ENCODE results near the gene PKIB.

PKIB gene

DNA sequence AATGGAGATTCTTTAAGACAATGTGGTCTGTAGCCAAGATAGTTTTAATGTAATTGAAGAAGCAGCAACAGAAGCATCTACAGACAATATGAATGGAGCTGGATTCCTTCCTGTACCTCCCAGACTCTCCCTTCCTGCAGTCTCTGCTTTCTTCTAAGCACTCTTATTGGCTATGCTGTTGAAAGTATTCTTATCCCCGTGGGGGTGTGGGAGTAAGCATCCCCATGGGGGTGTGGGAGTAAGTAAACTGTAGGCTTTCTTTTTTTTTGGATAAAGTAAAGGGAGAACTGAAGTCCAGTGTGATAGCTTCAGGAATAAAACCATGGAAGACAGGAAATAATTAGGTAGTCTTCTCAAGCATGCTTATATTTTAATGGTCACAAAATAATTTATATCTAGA, 4.1 kb downstream of the PKIB start:
- no peak overlapping the region for H2BK120ac ChIP-seq (ENCODE audit: low read depth, low read length)
- no peak overlapping the region for H4K5ac ChIP-seq (ENCODE audit: low read length)
- H3K36me3 ChIP-seq (ENCODE audit: control insufficient read depth, insufficient read depth, low read length): no peaks in the 10 kb centered on the region
- no peak for DNase-seq
- no peak overlapping the region for H3K4me3 ChIP-seq (ENCODE audit: low read length)
- H3K23ac ChIP-seq (ENCODE audit: low read length): no peak overlapping the region
- no peak overlapping the region for H3K9ac ChIP-seq (ENCODE audit: low read length)
- no peak overlapping the region for H3K4ac ChIP-seq (ENCODE audit: low read depth, low read length)
- H3K27me3 ChIP-seq (ENCODE audit: insufficient read depth, low read length, poor library complexity): no peaks in the 10 kb centered on the region
- peaks cover 3% of the 10 kb centered on the region for H3K4me1 ChIP-seq (ENCODE audit: control insufficient read depth, low read depth, low read length)
- no peak overlapping the region for H4K8ac ChIP-seq (ENCODE audit: low read depth, low read length)
- no peak overlapping the region for H3K4me2 ChIP-seq (ENCODE audit: low read length)
- H3K27ac ChIP-seq (ENCODE audit: low read depth, low read length): no peak overlapping the region
- H3K79me1 ChIP-seq (ENCODE audit: low read length): no peaks in the 10 kb centered on the region
- no peak overlapping the region for H2BK5ac ChIP-seq (ENCODE audit: low read length)
- no peak overlapping the region for H2BK15ac ChIP-seq (replicated peaks; ENCODE audit: low read depth)
- H2AK5ac ChIP-seq (ENCODE audit: low read length): no peak overlapping the region
- no peak overlapping the region for H3K18ac ChIP-seq (ENCODE audit: low read length)
- H3K79me2 ChIP-seq (ENCODE audit: control insufficient read depth, insufficient read depth, low read length): no peaks in the 10 kb centered on the region
- H3K56ac ChIP-seq (ENCODE audit: low read length): no peak overlapping the region
- WGBS (ENCODE audit: extremely low coverage, insufficient coverage, low lambda C conversion rate): no CpG with 5 or more reads among the region's 1 CpG

DNA sequence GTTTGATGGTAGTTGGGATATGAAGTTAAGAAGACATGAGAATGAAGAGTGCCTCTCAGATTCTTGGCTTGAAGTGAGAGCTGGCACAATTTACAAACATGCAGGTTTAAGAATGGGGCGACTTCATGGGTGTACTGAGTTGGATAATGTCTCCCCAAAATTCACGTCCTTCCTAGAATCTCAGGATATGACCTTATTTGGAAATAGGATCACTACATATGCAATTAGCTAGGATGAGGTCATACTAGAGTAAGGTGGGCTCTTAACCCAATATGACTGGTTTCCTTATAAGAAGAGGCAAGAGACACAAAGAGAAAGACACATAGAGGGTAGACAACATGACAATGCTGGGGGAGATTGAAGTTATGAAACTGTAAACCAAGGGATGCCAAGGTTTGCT, 5.2 kb downstream of the PKIB start:
- H3K27ac ChIP-seq (ENCODE audit: low read depth, low read length): no peak overlapping the region
- no peak overlapping the region for H4K5ac ChIP-seq (ENCODE audit: low read length)
- H3K18ac ChIP-seq (ENCODE audit: low read length): no peak overlapping the region
- no CpG with 5 or more reads among the region's 2 CpGs for WGBS (ENCODE audit: extremely low coverage, insufficient coverage, low lambda C conversion rate)
- H3K27me3 ChIP-seq (ENCODE audit: insufficient read depth, low read length, poor library complexity): no peaks in the 10 kb centered on the region
- H3K4me1 ChIP-seq (ENCODE audit: control insufficient read depth, low read depth, low read length): peaks cover 3% of the 10 kb centered on the region
- H3K79me2 ChIP-seq (ENCODE audit: control insufficient read depth, insufficient read depth, low read length): no peaks in the 10 kb centered on the region
- no peak for DNase-seq
- no peak overlapping the region for H3K9ac ChIP-seq (ENCODE audit: low read length)
- H2BK120ac ChIP-seq (ENCODE audit: low read depth, low read length): no peak overlapping the region
- H2BK5ac ChIP-seq (ENCODE audit: low read length): no peak overlapping the region
- no peak overlapping the region for H3K4ac ChIP-seq (ENCODE audit: low read depth, low read length)
- H3K23ac ChIP-seq (ENCODE audit: low read length): no peak overlapping the region
- no peaks in the 10 kb centered on the region for H3K36me3 ChIP-seq (ENCODE audit: control insufficient read depth, insufficient read depth, low read length)
- no peaks in the 10 kb centered on the region for H3K79me1 ChIP-seq (ENCODE audit: low read length)
- no peak overlapping the region for H3K56ac ChIP-seq (ENCODE audit: low read length)
- H2AK5ac ChIP-seq (ENCODE audit: low read length): no peak overlapping the region
- no peak overlapping the region for H3K4me2 ChIP-seq (ENCODE audit: low read length)
- H3K4me3 ChIP-seq (ENCODE audit: low read length): no peak overlapping the region
- H2BK15ac ChIP-seq (replicated peaks; ENCODE audit: low read depth): no peak overlapping the region
- no peak overlapping the region for H4K8ac ChIP-seq (ENCODE audit: low read depth, low read length)

DNA sequence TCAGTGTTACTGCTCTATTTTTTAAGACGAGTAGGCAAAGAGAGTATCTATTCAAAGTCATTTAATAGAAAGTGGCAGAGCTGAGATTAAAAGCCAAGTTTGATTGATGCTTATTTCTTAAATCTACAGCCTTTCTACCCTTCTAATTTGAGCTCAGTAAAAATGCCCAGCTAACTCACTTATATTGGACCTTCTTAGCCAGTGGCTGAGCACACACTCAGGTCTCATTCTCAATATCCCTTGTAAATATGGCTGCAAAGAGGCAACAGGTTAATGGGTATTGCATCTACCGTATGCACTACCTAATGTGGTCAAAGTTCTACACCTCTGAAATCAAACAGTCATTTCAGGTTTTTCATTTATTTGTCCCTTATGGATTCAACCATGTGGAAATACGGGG, 6.7 kb downstream of the PKIB start:
- Histone ChIP-seq H3K79me1 (ENCODE audit: low read length) (no peaks in the 10 kb centered on the region), H3K18ac (ENCODE audit: low read length) (no peak overlapping the region), H3K4ac (ENCODE audit: low read depth, low read length) (no peak overlapping the region), H2BK5ac (ENCODE audit: low read length) (no peak overlapping the region), H3K36me3 (ENCODE audit: control insufficient read depth, insufficient read depth, low read length) (no peaks in the 10 kb centered on the region), H4K8ac (ENCODE audit: low read depth, low read length) (no peak overlapping the region), H3K23ac (ENCODE audit: low read length) (no peak overlapping the region), H2BK15ac (replicated peaks; ENCODE audit: low read depth) (no peak overlapping the region), H2BK120ac (ENCODE audit: low read depth, low read length) (no peak overlapping the region), H3K79me2 (ENCODE audit: control insufficient read depth, insufficient read depth, low read length) (no peaks in the 10 kb centered on the region), H2AK5ac (ENCODE audit: low read length) (no peak overlapping the region), H3K9ac (ENCODE audit: low read length) (no peak overlapping the region), H3K27ac (ENCODE audit: low read depth, low read length) (no peak overlapping the region), H3K4me2 (ENCODE audit: low read length) (no peak overlapping the region), H3K4me1 (ENCODE audit: control insufficient read depth, low read depth, low read length) (no peaks in the 10 kb centered on the region), H4K5ac (ENCODE audit: low read length) (no peak overlapping the region), H3K4me3 (ENCODE audit: low read length) (no peak overlapping the region), H3K56ac (ENCODE audit: low read length) (no peak overlapping the region), H3K27me3 (ENCODE audit: insufficient read depth, low read length, poor library complexity) (no peaks in the 10 kb centered on the region)
- no CpG with 5 or more reads among the region's 3 CpGs for WGBS (ENCODE audit: extremely low coverage, insufficient coverage, low lambda C conversion rate)
- DNase-seq: no peak

DNA sequence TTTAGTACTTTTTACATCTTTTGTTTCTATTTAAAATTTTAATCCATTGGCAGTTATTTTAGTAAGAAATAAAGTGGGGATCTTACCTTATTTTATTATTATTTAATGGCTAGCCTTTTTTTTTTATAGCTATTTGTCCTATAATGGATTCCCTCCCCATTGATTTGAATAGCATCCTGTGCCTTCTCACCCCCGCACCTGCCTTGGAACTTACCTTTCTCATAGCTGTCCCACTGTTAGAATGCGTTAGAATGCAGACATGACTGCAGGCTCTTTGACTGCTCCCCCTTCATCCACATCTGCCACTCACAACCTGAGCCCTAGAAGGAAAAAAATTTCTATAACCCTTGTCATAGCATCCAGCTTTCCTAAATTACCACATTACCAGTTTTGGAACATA, 9.1 kb downstream of the PKIB start:
- Histone ChIP-seq H2AK5ac (ENCODE audit: low read length) (no peak overlapping the region), H3K27ac (ENCODE audit: low read depth, low read length) (no peak overlapping the region), H3K56ac (ENCODE audit: low read length) (no peak overlapping the region), H2BK15ac (replicated peaks; ENCODE audit: low read depth) (no peak overlapping the region), H3K4me1 (ENCODE audit: control insufficient read depth, low read depth, low read length) (no peaks in the 10 kb centered on the region), H3K79me2 (ENCODE audit: control insufficient read depth, insufficient read depth, low read length) (no peaks in the 10 kb centered on the region), H3K18ac (ENCODE audit: low read length) (no peak overlapping the region), H2BK120ac (ENCODE audit: low read depth, low read length) (no peak overlapping the region), H4K8ac (ENCODE audit: low read depth, low read length) (no peak overlapping the region), H3K4ac (ENCODE audit: low read depth, low read length) (no peak overlapping the region), H3K4me2 (ENCODE audit: low read length) (no peak overlapping the region), H3K79me1 (ENCODE audit: low read length) (no peaks in the 10 kb centered on the region), H3K27me3 (ENCODE audit: insufficient read depth, low read length, poor library complexity) (no peaks in the 10 kb centered on the region), H2BK5ac (ENCODE audit: low read length) (no peak overlapping the region), H3K23ac (ENCODE audit: low read length) (no peak overlapping the region), H3K36me3 (ENCODE audit: control insufficient read depth, insufficient read depth, low read length) (no peaks in the 10 kb centered on the region), H3K9ac (ENCODE audit: low read length) (no peak overlapping the region), H4K5ac (ENCODE audit: low read length) (no peak overlapping the region), H3K4me3 (ENCODE audit: low read length) (no peak overlapping the region)
- DNase-seq: no peak
- no CpG with 5 or more reads among the region's 2 CpGs for WGBS (ENCODE audit: extremely low coverage, insufficient coverage, low lambda C conversion rate)

DNA sequence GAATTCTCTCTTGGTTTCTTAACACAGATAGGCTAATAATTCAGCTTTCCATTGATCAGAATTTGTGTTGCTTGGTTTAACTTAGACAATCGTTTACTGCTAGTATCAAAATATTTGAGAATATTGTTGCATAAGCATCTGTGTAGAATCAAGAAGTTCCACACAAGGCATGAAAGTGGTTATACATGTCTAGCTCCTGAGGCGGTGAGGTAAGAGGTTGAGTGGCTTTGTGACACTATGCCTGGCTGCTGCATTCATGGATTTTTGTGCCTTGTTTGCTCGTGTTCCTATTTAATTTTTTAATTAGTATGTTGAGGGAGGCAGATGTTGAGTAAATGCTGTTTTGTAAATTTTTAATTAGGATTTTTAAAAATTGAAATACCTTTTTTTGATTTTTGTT, 10.2 kb downstream of the PKIB start:
- H3K4ac ChIP-seq (ENCODE audit: low read depth, low read length): no peak overlapping the region
- H3K4me1 ChIP-seq (ENCODE audit: control insufficient read depth, low read depth, low read length): no peaks in the 10 kb centered on the region
- no peak overlapping the region for H2BK5ac ChIP-seq (ENCODE audit: low read length)
- no peak overlapping the region for H3K4me3 ChIP-seq (ENCODE audit: low read length)
- H3K4me2 ChIP-seq (ENCODE audit: low read length): no peak overlapping the region
- no peaks in the 10 kb centered on the region for H3K79me1 ChIP-seq (ENCODE audit: low read length)
- H3K23ac ChIP-seq (ENCODE audit: low read length): no peak overlapping the region
- no peak overlapping the region for H2BK15ac ChIP-seq (replicated peaks; ENCODE audit: low read depth)
- H3K27me3 ChIP-seq (ENCODE audit: insufficient read depth, low read length, poor library complexity): no peaks in the 10 kb centered on the region
- no peak overlapping the region for H3K9ac ChIP-seq (ENCODE audit: low read length)
- H4K5ac ChIP-seq (ENCODE audit: low read length): no peak overlapping the region
- H2AK5ac ChIP-seq (ENCODE audit: low read length): no peak overlapping the region
- H2BK120ac ChIP-seq (ENCODE audit: low read depth, low read length): no peak overlapping the region
- H3K56ac ChIP-seq (ENCODE audit: low read length): no peak overlapping the region
- H3K18ac ChIP-seq (ENCODE audit: low read length): no peak overlapping the region
- no CpG with 5 or more reads among the region's 3 CpGs for WGBS (ENCODE audit: extremely low coverage, insufficient coverage, low lambda C conversion rate)
- H3K27ac ChIP-seq (ENCODE audit: low read depth, low read length): no peak overlapping the region
- H4K8ac ChIP-seq (ENCODE audit: low read depth, low read length): no peak overlapping the region
- no peak for DNase-seq
- no peaks in the 10 kb centered on the region for H3K79me2 ChIP-seq (ENCODE audit: control insufficient read depth, insufficient read depth, low read length)
- no peaks in the 10 kb centered on the region for H3K36me3 ChIP-seq (ENCODE audit: control insufficient read depth, insufficient read depth, low read length)

DNA sequence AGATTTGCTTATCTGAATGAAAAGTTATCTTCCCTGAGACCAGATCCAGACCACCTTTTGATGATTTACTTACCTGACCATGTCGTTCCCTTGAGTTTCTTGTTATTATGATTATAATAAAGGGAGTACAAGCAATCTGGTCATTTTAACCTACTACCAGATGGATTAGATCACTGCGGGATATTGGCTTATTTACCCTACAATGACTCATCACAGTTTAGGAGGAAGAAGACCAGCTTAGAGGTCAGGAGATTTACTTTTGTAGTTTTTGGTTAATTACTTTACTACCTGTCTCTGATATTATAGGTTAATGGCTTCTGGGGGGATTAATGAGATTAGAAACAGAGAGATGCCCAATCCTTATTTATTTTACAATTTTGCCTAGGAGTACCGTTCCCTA, 10.7 kb downstream of the PKIB start:
- no peak overlapping the region for H3K4ac ChIP-seq (ENCODE audit: low read depth, low read length)
- H3K4me2 ChIP-seq (ENCODE audit: low read length): no peak overlapping the region
- H3K36me3 ChIP-seq (ENCODE audit: control insufficient read depth, insufficient read depth, low read length): no peaks in the 10 kb centered on the region
- H2BK120ac ChIP-seq (ENCODE audit: low read depth, low read length): no peak overlapping the region
- H3K79me1 ChIP-seq (ENCODE audit: low read length): no peaks in the 10 kb centered on the region
- no peak overlapping the region for H3K56ac ChIP-seq (ENCODE audit: low read length)
- no peak overlapping the region for H3K9ac ChIP-seq (ENCODE audit: low read length)
- H2BK15ac ChIP-seq (replicated peaks; ENCODE audit: low read depth): no peak overlapping the region
- H3K18ac ChIP-seq (ENCODE audit: low read length): no peak overlapping the region
- H2AK5ac ChIP-seq (ENCODE audit: low read length): no peak overlapping the region
- H3K27me3 ChIP-seq (ENCODE audit: insufficient read depth, low read length, poor library complexity): no peaks in the 10 kb centered on the region
- no peak for DNase-seq
- H3K4me3 ChIP-seq (ENCODE audit: low read length): no peak overlapping the region
- no peak overlapping the region for H4K8ac ChIP-seq (ENCODE audit: low read depth, low read length)
- H3K27ac ChIP-seq (ENCODE audit: low read depth, low read length): no peak overlapping the region
- H4K5ac ChIP-seq (ENCODE audit: low read length): no peak overlapping the region
- H2BK5ac ChIP-seq (ENCODE audit: low read length): no peak overlapping the region
- no peak overlapping the region for H3K23ac ChIP-seq (ENCODE audit: low read length)
- H3K4me1 ChIP-seq (ENCODE audit: control insufficient read depth, low read depth, low read length): no peaks in the 10 kb centered on the region
- WGBS (ENCODE audit: extremely low coverage, insufficient coverage, low lambda C conversion rate): no CpG with 5 or more reads among the region's 3 CpGs
- H3K79me2 ChIP-seq (ENCODE audit: control insufficient read depth, insufficient read depth, low read length): no peaks in the 10 kb centered on the region

All from mesendoderm (in vitro differentiated cells).